Lung microvascular endothelial cell (primary cell): ENCODE data around the gene TNFSF18. TPM values are rescaled to one million over a fixed set of nuclear protein-coding genes. Genes with fewer than 3 reads are reported as not detected.
A peak's percentile ranks its signal among the peaks of the same experiment; 100 is the strongest.

Experiments
- DNase-seq, 2 donors: peaks; one replicate each; pipeline versions ENCODE4 v3.0.0 to v3.0.0-alpha.2; 2010; ENCODE audit warnings: low read depth in 2 of 2
- total RNA-seq: library from RNA; depleted of rRNA; stranded (reverse); fragments of >200 nt; gene quantifications from 2 replicates; pipeline ENCODE4 v1.2.1, GENCODE V29; 2014

The TNFSF18 gene
- total RNA-seq, 1 donor from 2014 or later, result 4.2 TPM

DNA sequence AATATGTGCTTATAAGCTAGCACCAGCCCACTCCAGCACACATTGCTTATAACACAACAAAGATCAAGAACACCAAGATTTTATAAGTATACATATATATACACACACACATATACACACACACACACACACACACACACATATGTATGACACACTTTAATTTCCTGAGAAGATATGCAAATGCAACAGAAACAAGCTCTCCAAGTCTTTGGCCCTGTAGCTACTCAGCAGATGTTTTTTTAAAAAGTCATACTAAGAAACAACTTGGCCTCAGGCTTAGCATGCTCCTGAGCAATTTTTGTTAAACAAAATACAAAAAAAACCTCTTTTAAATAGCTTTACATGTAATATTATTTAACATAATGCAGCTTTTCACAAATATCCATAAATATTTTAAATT, 11.1 kb downstream of the TNFSF18 start:
- no peak for DNase-seq

DNA sequence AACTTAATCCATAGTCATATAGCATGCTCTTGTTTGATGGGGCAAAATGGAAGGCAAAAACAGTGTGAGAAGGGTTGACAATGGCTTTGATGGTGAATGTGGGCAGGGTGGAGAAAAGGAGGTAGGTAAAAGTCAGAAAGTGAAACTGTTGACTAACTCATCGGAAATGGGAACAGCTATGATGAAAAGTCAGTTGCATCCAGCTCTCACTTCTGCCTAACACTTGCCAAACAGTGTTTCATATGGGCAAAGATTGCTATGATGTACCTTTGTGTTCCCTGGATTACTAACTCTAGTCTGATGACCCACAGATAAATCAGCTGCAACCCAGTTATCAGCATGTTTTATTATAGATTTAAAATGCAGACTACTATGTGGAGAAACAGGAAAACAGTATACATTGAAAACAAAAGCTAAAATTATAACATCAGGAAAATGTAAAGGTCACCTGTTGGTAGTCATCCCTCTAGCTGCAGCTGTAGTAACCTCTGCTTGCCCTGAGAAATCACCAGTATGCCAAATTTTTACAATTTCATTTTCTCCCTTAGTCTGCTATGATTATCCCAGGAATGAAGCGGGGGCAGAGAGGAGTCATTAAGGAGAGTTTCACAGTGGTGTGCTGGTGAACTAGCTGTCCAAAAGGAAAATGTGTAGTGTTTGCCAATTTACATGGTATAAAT, 11.7 kb downstream of the TNFSF18 start:
- no peak for DNase-seq

DNA sequence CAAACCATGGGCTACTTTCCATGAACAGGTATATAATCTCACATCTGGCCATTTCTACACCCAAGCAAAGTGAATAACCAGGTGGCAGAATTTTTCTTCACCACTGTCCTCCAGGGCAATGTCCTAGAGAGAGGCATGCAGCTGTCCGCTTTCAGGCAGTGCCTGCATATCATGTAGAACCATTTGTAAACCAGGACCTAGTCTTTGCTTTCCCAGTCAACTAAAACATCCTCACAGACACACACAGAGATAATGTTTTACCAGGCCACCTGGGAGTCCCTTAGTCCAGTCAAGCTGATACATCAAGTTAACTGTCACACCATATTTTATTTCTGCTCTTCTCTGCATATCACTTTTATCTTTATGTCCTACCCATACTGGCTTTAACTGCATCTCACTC, 26.2 kb downstream of the TNFSF18 start:
- no peak for DNase-seq

DNA sequence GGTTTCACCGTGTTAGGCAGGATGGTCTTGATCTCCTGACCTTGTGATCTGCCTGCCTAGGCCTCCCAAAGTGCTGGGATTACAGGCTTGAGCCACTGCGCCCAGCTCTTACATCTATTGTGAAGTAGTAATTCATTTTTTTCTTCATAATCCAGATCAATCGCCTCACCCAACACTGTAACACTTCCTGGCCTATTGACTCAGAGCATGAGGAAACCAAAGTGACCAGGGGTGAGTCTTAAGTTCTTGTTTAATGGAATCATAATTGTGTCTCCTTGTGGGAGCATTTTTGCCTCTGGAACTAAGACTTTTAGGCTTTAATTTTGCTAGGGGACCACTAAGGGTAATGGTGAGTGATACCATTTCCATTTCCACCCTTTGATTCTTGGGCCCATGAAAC, 27.4 kb downstream of the TNFSF18 start:
- DNase-seq, result peak in 1 of 2 donors; percentile 63

DNA sequence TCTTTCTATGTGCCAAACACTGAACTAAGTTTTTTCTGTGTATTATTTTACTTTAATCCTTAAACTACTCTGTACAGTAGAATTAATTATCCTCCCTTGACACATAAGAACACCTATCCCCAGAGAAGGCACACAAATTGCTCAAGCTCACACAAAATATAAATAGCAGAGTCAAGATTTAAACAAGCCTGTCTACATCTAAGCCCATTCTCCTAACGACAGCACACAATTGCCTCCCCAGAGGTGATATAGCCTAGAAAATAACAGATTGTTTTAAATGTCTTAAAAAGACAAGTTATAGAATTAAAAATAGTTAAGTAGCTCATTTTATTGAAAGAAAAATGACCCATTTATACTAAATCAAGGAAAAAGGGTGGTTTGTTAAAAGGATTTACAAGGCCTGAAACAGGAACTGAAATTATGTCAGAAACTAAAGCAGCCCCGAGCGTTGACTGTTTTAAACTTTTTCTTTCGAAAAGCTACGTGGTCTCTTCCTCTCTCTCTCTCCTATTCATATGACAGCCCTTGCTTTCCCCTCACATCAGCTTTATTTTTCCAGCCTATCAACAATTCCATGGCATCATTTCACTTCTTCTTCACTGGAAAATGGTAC, 30.5 kb downstream of the TNFSF18 start:
- peak in 1 of 2 donors; percentile 47 for DNase-seq

DNA sequence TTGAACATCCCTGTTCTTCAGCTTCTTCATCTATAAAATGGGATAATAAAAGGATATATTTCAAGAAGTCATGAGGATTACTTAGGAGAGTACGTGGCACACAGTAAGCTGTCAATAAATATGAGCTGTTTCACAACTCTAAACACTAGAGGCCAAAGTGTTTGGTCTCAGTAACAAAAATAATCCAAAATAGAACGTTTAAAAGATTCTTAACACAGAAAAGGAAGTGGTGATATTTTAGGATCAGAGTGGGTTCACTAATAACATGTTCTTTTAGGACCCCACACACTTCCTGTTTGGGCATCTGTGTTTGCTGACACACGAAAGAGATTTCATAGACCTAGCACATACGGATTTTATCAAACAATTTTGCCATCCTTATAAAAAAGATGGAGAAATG, 32.9 kb downstream of the TNFSF18 start:
- no peak for DNase-seq

DNA sequence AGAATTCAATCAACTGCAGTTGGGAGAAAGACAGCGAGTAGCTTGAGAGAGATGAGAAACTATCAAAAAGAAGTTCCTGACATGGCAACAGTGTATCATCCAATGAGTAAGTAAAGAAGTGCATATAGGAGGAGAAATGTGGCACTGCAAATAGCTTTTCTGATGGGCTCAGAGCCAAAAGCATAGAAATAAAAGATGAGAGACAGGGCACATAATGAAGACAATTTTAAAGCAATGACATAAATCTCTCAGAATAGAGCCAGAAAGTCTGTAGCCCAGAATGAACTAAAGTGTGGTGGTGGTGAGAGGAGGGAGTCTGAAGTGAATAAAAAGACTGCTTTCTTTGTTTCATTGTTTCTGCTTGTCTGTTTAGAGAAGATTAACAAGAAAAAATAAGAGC, 34.3 kb downstream of the TNFSF18 start:
- no peak for DNase-seq

DNA sequence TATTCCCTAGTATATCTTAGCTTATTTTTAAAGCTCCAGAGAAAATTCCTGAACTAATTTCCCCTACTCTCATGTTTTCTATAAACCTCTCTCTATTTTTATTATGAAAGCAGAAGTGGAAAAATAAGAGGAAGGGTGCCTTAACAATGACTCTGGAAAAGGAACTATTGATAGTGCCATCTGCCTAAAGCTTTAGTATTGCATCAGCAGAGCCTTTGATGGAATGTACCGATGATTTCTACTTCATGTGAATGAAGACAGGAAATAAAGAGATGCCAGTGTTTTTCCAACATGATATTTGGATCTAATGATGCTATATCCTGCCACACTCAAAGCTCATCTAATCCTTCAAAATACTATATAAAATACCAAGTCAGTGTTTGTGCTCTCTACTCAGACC, 35.1 kb downstream of the TNFSF18 start:
- peak in 1 of 2 donors; percentile 63 for DNase-seq

DNA sequence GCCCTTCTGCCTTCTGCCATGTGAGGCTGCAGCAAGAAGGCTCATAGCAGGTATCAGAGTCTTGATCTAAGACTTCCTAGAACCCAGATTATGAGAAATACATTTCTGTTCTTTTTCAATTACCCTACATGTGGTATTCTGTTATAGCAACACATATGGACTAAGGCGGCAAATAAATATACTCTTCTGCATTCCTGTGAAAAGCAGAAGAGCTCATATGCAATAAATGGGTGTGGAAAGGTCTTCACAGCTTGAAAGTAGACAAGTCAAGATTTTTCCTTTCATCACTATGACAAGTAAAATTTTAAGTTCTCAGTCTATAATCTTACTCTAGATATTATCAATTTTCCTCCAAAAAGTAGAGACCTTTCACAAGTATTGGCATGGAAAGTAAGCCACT, 36.6 kb downstream of the TNFSF18 start:
- DNase-seq, result no peak

DNA sequence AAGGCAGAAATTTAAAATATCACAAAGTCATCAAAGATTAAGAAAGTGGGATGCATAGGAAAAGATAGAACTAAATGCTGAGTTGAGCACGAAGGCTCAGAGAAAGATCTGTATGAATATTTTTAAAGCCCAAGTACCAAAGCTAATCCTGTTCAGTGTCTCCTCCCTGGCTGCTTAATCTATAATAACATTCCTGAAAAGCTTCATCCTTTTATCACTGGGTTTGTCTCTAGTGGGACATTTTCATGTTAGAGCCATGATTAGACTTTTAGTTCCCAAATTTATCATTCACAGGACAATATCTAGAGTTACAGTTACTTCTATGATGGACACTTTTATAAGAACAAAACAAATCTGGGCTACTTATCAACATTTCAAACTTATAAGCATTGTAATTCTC, 38.6 kb downstream of the TNFSF18 start:
- no peak for DNase-seq

DNA sequence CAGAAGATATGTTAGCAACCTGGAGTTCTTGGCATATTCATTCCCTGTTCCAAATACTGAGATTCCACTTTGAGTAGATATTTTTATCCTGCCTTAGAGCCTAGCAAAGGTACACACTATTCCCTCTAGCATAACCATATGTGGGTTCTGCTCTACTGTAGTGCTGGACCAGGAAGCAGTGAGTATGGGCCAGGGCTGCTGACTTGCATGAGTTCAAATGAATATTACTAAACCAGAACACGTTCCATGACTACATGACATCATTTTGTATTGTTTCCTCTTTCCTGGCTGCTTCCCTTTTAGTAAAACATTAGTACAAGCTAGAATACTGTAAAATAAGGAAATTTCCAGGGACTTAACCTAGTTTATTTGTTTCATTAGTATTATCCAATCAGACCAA, 41.1 kb downstream of the TNFSF18 start:
- DNase-seq, result peak; percentile 77 to 84

DNA sequence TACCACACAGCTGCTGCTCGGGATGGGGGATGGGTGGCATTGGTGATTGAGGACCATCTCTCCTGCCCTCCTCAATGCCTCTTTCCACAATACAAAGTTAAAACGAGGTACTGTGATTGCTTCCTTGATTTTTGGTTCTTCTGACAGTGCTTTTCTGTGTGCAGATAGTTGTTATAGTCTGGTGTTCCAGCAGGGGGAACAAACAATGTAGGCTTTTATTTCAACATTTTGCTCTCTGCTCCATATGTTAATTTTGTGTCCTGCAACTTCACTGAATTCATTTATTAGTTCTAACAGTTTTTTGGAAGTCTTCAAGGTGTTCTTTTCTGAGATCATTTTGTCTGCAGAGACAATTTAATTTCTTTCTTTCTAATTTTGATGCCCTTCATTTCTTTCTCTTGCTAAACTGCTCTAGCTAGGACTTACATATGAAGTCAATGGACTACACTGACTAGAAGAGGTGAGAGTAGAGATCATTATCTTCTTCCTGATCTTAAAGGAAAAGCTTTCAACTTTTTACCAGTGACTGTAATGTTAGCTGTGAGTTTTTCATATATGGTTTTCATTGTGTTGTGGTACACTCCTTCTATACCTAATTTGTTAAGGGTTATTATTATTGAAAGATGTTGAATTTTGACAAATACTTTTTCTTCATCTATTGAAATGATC, 45.4 kb downstream of the TNFSF18 start:
- no peak for DNase-seq

DNA sequence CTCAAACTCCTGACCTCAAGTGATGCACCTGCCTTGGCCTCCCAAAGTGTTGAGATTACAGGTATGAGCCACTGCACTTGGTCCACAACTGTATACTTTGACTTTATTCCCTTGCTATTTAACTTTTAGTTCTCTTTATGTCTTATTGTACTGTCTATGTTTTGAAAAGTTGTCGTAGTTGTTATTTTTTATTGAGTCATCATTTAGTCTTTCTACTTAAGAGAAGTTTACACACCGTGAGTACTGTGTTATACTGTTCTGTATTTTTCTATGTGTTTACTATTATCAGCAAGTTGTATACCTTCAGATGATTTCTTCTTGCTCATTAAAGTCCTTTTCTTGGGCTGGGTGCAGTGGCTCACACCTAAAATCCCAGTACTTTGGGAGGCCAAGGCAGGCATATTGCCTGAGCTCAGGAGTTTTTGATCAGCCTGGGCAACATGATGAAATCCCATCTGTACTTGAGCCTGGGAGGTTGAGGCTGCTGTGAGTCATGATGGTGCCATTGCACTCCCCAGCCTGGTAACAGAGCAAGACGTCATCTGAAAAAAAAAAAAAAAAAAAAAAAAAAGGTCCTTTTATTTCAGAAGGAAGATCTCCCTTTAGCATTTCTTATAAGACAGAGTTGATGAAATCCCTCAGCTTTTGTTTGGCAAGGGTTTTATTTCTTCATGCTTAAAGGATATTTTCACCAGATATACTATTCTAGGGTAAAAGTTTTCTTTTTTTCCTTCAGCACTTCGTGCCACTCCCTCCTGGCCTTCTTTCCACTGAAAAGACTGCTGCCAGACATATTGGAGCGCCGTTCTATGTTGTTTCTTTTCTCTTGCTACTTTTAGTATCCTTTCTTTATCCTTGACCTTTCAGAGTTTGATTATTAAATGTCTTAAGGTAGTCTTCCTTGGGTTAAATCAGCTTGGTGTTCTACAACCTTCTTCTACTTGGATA, 47.6 kb downstream of the TNFSF18 start:
- DNase-seq, result peak in 1 of 2 donors; percentile 54

DNA sequence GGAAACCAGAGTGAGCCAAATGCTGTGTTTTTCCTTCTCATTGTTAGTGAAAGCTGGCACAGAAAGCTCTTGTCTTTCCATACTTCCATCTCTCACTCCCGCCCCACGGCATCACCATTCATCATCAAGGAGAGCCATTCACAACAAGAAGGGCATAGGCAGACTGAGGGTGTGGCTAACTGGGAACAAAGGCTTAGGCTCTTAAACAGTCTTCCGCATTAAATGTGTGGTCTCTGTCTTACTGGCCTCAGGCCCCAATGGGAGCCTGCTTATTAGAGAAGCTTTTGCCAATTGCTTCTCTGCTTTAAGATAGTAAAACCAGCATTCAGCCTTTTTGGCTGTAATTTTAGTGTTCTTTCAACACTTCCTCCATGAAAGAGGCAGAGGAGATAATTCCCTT, 51.4 kb downstream of the TNFSF18 start:
- no peak for DNase-seq

DNA sequence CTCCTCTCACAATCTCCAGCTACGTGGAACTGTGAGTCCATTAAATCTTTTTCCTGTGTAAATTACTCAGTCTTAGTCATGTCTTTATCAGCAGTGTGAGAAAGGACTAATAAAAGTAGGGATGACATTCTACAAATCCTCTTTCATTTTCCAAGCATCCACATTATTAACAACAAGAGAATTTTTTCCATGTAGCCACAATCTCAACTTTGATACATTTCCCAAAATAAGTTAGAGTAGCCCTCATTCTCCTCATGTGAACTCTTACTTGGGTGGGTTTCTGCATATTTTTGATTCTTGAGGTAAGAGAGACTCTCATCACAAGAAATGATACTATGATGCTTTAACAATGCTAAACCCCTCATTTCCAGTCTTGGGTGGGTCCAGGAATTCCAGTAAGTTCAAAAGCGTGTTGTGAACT, 52.8 kb downstream of the TNFSF18 start:
- DNase-seq, result peak in 1 of 2 donors; percentile 31

DNA sequence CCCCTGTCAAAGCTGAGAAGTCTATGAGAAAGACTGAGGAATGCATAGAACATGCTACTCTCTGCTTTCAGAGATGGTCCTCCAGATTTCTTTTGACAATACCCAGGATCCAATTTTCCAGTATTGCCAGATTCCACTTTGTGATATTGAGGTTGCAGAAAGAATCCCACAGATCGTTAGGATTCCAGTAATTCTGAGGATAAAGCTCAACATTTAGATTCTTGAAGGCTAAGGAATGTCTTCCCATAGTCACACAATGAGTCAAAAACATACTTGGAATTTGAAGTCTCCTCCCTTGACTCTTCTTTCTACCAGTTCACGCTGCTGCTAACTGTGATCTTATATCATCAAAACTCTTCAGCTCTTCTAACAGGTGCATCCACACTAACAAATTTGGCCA, 57.1 kb downstream of the TNFSF18 start:
- DNase-seq, result no peak

DNA sequence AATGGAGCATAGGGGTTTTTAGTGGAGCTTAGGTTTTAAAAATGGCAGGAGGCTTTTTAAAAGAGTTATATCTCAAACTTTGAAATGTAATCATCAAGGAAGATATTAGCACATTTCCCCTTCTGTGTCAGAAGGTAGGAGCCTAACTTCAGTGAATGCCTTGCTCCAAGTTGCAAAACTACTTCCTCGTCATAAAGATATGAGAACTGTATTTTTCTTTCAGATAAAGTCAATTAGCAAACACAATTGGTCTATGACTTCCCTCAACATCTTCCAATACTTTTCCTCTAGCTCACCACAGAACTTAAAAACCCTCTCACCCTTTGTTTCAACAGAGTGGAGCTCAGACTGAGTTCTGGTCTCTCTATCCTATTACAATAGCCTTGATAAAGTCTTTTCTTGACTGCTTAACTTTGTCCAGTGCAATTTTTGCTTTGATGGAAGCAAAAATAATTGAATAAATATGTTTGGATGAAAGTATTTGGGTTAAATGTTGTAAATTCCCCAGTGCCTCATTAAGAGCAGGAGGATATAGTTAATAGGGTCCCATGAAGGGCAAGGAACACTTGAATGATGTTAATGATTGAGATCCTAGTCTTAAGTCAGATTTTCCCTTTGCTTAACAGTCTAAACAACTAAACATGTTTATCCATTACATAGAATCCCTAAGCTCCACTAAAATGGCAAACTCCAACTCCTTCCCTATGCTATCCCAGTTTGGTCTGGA, 58.9 kb downstream of the TNFSF18 start:
- no peak for DNase-seq

DNA sequence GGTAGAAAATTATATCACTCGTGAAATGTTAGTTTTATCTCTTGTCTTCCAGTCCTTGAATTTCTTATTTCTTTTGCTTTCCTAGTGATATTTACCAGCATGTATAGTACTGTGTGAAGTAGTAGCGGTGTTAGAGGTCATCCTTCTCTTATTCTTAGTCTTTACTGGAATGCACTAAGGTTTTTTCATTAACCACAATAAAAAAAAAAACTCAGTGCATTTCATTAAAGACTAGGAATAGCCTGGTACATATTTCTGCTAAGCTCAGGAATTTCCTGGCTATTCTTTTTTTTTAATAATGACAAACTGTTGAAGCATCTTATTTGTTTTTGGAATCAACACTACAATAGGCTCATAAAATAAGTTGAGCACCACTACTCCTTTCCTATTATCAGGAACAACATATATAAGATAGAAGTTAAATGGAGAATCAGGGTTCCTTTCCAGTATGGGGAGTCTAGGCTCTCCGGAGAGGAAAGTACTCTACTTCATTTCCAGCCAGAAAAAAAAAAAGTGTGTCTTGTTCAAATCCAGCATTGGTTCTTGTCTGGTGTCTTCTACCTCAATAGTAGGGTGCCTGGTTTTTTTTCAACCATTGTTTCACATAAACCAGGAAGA, 60.0 kb downstream of the TNFSF18 start:
- peak in 1 of 2 donors; percentile 77 for DNase-seq
